D721Med (cell line): ENCODE data around the gene NPAS3.

Experiments
- DNase-seq: peaks from one replicate; pipeline ENCODE4 v3.0.0; 2011; ENCODE audit warnings: low spot score; ENCODE audit not compliant: insufficient read length
- FAIRE-seq: peaks from 2 replicates; lab custom pipeline; 2011; peaks lifted over from hg19 to GRCh38; lab: Jason Lieb, UNC
- TF ChIP-seq, protein P1 (sequence below): IDR thresholded peaks from 2 replicates; pipeline ENCODE4 v1.5.1; 2012; ENCODE audit warnings: mild to moderate bottlenecking, control low read depth; ENCODE audit not compliant: insufficient read depth; ENCODE audit errors: missing control alignments

NPAS3 gene

GRCh38 chr14:33794791-33795305 lies 856.2 kb downstream of the NPAS3 start:
- FAIRE-seq: no peak
- DNase-seq: no peak
- TF ChIP-seq, protein P1, sequence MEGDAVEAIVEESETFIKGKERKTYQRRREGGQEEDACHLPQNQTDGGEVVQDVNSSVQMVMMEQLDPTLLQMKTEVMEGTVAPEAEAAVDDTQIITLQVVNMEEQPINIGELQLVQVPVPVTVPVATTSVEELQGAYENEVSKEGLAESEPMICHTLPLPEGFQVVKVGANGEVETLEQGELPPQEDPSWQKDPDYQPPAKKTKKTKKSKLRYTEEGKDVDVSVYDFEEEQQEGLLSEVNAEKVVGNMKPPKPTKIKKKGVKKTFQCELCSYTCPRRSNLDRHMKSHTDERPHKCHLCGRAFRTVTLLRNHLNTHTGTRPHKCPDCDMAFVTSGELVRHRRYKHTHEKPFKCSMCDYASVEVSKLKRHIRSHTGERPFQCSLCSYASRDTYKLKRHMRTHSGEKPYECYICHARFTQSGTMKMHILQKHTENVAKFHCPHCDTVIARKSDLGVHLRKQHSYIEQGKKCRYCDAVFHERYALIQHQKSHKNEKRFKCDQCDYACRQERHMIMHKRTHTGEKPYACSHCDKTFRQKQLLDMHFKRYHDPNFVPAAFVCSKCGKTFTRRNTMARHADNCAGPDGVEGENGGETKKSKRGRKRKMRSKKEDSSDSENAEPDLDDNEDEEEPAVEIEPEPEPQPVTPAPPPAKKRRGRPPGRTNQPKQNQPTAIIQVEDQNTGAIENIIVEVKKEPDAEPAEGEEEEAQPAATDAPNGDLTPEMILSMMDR: no peak

GRCh38 chr14:33796356-33796755 lies 857.7 kb downstream of the NPAS3 start:
- DNase-seq: no peak
- TF ChIP-seq, protein P1: no peak

DNA sequence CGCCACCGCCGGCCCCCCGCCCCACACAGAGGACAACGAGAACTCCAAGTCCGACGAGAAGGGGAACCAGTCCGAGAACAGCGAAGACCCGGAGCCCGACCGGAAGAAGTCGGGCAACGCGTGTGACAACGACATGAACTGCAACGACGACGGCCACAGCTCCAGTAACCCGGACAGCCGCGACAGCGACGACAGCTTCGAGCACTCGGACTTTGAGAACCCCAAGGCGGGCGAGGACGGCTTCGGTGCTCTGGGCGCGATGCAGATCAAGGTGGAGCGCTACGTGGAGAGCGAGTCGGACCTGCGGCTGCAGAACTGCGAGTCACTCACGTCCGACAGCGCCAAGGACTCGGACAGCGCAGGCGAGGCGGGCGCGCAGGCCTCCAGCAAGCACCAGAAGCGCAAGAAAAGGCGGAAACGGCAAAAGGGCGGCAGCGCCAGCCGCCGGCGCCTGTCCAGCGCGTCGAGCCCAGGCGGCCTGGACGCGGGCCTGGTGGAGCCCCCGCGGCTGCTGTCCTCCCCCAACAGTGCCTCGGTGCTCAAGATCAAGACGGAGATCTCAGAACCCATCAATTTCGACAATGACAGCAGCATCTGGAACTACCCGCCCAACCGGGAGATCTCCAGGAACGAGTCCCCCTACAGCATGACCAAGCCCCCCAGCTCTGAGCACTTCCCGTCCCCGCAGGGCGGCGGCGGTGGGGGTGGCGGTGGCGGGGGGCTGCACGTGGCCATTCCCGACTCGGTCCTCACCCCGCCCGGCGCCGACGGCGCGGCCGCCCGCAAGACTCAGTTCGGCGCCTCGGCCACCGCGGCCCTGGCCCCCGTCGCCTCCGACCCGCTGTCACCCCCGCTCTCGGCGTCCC lies 861.3 kb downstream of the NPAS3 start:
- TF ChIP-seq, protein P1: no peak
- FAIRE-seq: no peak
- DNase-seq: no peak

More at GRCh38 chr14:33796356-33796755, 857.7 kb downstream of the NPAS3 start:
- no peak for FAIRE-seq

DNA sequence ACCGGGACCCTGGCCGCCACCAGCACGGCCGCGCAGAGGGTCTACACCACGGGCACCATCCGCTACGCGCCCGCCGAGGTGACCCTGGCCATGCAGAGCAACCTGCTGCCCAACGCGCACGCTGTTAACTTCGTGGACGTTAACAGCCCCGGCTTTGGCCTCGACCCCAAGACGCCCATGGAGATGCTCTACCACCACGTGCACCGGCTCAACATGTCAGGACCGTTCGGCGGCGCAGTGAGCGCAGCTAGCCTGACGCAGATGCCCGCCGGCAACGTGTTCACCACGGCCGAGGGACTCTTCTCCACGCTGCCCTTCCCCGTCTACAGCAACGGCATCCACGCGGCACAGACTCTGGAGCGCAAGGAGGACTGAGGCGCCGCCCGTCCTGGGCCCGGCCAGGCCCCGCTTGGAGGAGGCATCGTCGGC lies 862.1 kb downstream of the NPAS3 start:
- DNase-seq (no peak), FAIRE-seq (no peak)

GRCh38 chr14:33802737-33803136 lies 864.1 kb downstream of the NPAS3 start:
- TF ChIP-seq, protein P1: no peak
- FAIRE-seq (no peak), DNase-seq (no peak)

More for the DNA sequence above, 862.1 kb downstream of the NPAS3 start:
- TF ChIP-seq, protein P1: no peak

DNA sequence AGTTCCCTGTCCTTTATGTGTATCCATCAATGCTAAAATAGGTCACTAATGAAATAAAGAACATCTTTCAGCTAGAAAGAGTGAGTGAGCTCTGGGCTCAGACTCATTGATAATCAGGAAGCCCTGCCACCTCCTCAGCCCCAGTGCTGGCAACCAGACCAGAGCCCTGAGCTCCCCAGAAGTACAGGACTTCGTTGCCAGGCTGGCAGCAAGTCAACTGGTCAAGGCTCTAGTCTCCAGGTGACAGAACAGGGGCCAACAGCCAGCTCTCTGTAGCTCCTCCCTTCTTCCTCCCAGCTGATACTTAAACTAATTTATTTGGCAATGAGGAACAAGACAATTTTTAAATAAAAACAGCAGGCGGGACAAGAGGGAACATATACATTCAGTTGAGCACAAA lies 866.9 kb downstream of the NPAS3 start:
- TF ChIP-seq, protein P1: no peak
- FAIRE-seq: no peak
- DNase-seq: no peak

DNA sequence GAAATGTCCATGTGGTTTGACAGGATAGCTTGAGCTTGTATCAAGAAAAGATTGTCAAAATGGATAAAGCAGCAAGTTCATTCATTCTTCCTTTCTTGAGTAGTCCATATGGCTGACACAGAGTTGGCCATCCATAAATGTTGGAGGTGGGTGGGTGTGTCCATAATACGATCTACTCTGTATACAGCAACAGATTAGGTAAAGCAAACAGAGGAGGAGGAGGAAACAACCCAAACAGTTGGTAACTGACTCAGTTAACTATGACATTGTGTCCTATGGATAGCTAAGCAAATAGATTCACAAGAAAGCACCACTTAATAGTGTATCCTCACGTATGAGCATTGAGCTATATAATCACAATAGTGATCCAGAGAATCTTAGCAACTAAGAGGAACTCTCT lies 868.2 kb downstream of the NPAS3 start:
- no peak for DNase-seq
- TF ChIP-seq, protein P1: no peak
- no peak for FAIRE-seq
